Left ventricle myocardium inferior (tissue), 1 donor: ENCODE measurements around the gene ODAD2. TPM values are rescaled to one million over a fixed set of nuclear protein-coding genes. Genes with fewer than 3 reads are reported as not detected.

Experiments
- DNase-seq: peaks from one replicate; pipeline ENCODE4 v3.0.0-alpha.2; 2020
- H3K27ac ChIP-seq: fragments of 200-600 bp; replicated peaks from 2 replicates; pipeline ENCODE4 v1.8.0; 2021
- H3K27me3 ChIP-seq: fragments of 200-600 bp; 2 replicates; pipeline ENCODE4 v1.8.0; 2021; ENCODE audit warnings: low read depth
- H3K36me3 ChIP-seq: fragments of 200-600 bp; 2 replicates; pipeline ENCODE4 v1.8.0; 2021
- H3K4me1 ChIP-seq: fragments of 200-600 bp; 2 replicates; pipeline ENCODE4 v1.8.0; 2021
- H3K4me3 ChIP-seq: fragments of 200-600 bp; 2 replicates; pipeline ENCODE4 v1.8.0; 2021; ENCODE audit warnings: mild to moderate bottlenecking, moderate library complexity
- H3K9me3 ChIP-seq: fragments of 200-600 bp; replicated peaks from 2 replicates; pipeline ENCODE4 v1.8.0; 2021
- intact Hi-C: fragments of 100-400 bp; cut with micrococcal nuclease; formaldehyde crosslinking; loops from one replicate; pipeline ENCODE4 v1.11.0; 2022
- total RNA-seq: library from RNA; stranded (reverse); fragmentation: NEBNext Ultra II Directional; extraction: Animal tissue kit (Norgen Biotek cat#: 25700); gene quantifications from one replicate; pipeline ENCODE4 v1.2.1, GENCODE V29; 2021
- TF ChIP-seq, protein P1 (sequence below): fragments of 200-600 bp; IDR thresholded peaks from 2 replicates; pipeline ENCODE4 v1.8.0; 2021; ENCODE audit warnings: antibody characterized with exemption, mild to moderate bottlenecking, borderline replicate concordance
- donor health status: DM: no; HTN: yes; CAD: no; lungs with severe emphysema.

The ODAD2 gene
- total RNA-seq, 1 donor from 2014 or later: 0.58 TPM

- DNase-seq: no peak
- H3K27me3 ChIP-seq: peaks cover 3% of the 10 kb centered on the region
- intact Hi-C loops: no loop called here
- H3K36me3 ChIP-seq: no peaks in the 10 kb centered on the region
- TF ChIP-seq, protein P1, sequence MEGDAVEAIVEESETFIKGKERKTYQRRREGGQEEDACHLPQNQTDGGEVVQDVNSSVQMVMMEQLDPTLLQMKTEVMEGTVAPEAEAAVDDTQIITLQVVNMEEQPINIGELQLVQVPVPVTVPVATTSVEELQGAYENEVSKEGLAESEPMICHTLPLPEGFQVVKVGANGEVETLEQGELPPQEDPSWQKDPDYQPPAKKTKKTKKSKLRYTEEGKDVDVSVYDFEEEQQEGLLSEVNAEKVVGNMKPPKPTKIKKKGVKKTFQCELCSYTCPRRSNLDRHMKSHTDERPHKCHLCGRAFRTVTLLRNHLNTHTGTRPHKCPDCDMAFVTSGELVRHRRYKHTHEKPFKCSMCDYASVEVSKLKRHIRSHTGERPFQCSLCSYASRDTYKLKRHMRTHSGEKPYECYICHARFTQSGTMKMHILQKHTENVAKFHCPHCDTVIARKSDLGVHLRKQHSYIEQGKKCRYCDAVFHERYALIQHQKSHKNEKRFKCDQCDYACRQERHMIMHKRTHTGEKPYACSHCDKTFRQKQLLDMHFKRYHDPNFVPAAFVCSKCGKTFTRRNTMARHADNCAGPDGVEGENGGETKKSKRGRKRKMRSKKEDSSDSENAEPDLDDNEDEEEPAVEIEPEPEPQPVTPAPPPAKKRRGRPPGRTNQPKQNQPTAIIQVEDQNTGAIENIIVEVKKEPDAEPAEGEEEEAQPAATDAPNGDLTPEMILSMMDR: no peak
- H3K4me1 ChIP-seq: no peaks in the 10 kb centered on the region
- H3K4me3 ChIP-seq: no peak overlapping the region
- H3K9me3 ChIP-seq: no peaks in the 10 kb centered on the region
- H3K27ac ChIP-seq: no peak overlapping the region
Measured at GRCh38 chr10:27950242-27950564, 48.7 kb downstream of the ODAD2 start.

GRCh38 chr10:27949528-27950241 lies 49.2 kb downstream of the ODAD2 start:
- intact Hi-C loops: no loop called here
- TF ChIP-seq, protein P1: no peak
- no peak overlapping the region for H3K4me3 ChIP-seq

DNA sequence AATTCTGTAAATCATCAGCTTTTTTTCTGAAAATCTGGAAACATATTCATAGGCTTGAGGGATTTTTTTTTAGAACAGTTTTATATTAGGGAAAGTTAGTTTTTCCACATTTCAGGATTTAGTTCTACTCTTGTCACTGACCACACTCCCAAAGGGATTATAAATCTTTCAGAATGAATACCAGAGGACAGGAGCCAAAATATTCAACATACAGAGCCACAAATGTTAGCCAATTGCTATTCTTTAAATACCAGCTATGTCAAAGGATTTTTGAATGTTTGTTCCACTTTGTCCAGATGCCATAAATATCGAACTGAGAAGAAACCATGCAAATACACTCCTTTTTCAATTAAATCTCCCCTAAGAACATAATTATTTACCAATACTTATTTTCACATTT lies 50.7 kb downstream of the ODAD2 start:
- Histone ChIP-seq H3K4me3 (no peak overlapping the region), H3K27me3 (peaks cover 5% of the 10 kb centered on the region), H3K9me3 (no peaks in the 10 kb centered on the region), H3K27ac (no peak overlapping the region), H3K36me3 (no peaks in the 10 kb centered on the region), H3K4me1 (no peaks in the 10 kb centered on the region)
- intact Hi-C loops: no loop called here
- TF ChIP-seq, protein P1: no peak
- DNase-seq: no peak

More at GRCh38 chr10:27949528-27950241, 49.2 kb downstream of the ODAD2 start:
- Histone ChIP-seq H3K27me3 (peaks cover 5% of the 10 kb centered on the region), H3K36me3 (no peaks in the 10 kb centered on the region), H3K4me1 (no peaks in the 10 kb centered on the region), H3K27ac (no peak overlapping the region), H3K9me3 (no peaks in the 10 kb centered on the region)
- no peak for DNase-seq

- Histone ChIP-seq H3K9me3 (no peaks in the 10 kb centered on the region), H3K27ac (no peak overlapping the region), H3K4me3 (no peak overlapping the region), H3K36me3 (no peaks in the 10 kb centered on the region), H3K27me3 (peaks cover 5% of the 10 kb centered on the region), H3K4me1 (no peaks in the 10 kb centered on the region)
- no peak for DNase-seq
- TF ChIP-seq, protein P1: no peak
- intact Hi-C loops: no loop called here
Measured at GRCh38 chr10:27947540-27947939, 51.3 kb downstream of the ODAD2 start.

DNA sequence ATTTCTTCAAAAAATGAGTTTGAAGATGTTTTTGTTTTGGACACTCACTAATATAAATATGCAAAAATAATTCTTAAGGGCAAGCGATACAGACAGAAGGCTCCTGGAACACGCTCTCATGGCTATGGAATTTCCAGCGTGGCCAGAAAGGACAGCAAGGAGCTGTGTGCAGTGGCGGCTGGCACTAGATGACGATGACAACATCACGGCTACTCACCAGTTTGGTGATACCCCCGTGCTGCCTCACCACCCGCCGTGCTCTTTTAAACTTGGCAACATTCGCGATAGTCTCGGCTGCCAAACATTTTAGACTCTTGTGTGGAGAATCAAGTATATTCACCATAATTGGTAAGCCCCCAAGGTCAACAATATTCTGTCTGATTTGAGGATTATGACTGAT lies 54.9 kb downstream of the ODAD2 start:
- Histone ChIP-seq H3K27me3 (peaks cover 5% of the 10 kb centered on the region), H3K27ac (no peak overlapping the region), H3K9me3 (no peaks in the 10 kb centered on the region), H3K4me3 (no peak overlapping the region), H3K36me3 (no peaks in the 10 kb centered on the region), H3K4me1 (no peaks in the 10 kb centered on the region)
- intact Hi-C loops: no loop called here
- TF ChIP-seq, protein P1: no peak
- DNase-seq: no peak

DNA sequence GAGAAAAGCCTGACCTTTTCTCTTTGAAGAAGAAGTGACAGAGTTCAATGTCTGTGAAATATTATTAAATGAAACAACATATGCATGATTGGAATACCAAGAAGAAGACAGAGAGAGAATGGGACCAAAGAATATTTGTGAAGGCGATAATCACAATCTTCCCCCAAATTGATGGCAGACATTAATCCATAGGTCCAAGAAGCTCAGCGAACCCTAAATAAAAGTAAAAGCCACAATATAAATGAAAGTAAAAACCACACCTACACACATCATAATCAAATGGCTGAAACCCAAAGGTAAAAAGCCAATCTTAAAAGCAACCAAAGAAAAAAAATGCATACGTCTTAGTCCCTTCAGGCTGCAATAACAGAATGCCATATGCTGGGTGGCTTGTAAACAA lies 84.0 kb downstream of the ODAD2 start:
- no peaks in the 10 kb centered on the region for H3K36me3 ChIP-seq
- TF ChIP-seq, protein P1: no peak
- intact Hi-C loops: no loop called here

More for the DNA sequence above, 84.0 kb downstream of the ODAD2 start:
- Histone ChIP-seq H3K4me3 (no peak overlapping the region), H3K27ac (no peak overlapping the region), H3K27me3 (peaks cover 20% of the 10 kb centered on the region), H3K9me3 (no peaks in the 10 kb centered on the region), H3K4me1 (no peaks in the 10 kb centered on the region)
- DNase-seq: no peak
